NCI-H774 (cell line): ENCODE results near the gene CHST13.

Experiments
- DNase-seq: peaks from one replicate; lab custom pipeline; 2025; lab: John Stamatoyannopoulos, UW

Gene CHST13

GRCh38 chr3:126509597-126510307 is 14.2 kb upstream of the CHST13 start:
- no peak for DNase-seq

GRCh38 chr3:126510308-126510910 is 13.5 kb upstream of the CHST13 start:
- DNase-seq: no peak

- DNase-seq: no peak
Observed at GRCh38 chr3:126511291-126511690, 12.7 kb upstream of the CHST13 start.

DNA sequence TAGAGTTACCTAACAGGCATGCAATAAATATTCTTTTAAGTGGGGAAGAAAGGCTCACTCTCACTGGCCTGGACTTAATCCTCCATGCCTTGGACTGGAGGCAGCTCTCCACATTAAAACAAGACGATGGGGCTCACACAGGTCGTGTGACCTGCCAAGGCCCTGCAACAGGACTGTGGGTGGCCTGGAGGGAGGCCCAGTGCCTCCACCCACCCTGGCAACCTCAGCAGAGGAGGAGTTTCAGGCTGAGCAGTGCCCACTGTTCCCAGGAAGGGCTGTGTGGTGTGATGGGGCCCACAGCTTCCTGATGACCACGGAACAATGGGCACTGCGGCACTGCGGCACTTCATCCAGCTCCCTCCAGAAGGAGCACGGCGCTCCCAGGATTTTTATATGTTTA is 11.9 kb upstream of the CHST13 start:
- DNase-seq: no peak

DNA sequence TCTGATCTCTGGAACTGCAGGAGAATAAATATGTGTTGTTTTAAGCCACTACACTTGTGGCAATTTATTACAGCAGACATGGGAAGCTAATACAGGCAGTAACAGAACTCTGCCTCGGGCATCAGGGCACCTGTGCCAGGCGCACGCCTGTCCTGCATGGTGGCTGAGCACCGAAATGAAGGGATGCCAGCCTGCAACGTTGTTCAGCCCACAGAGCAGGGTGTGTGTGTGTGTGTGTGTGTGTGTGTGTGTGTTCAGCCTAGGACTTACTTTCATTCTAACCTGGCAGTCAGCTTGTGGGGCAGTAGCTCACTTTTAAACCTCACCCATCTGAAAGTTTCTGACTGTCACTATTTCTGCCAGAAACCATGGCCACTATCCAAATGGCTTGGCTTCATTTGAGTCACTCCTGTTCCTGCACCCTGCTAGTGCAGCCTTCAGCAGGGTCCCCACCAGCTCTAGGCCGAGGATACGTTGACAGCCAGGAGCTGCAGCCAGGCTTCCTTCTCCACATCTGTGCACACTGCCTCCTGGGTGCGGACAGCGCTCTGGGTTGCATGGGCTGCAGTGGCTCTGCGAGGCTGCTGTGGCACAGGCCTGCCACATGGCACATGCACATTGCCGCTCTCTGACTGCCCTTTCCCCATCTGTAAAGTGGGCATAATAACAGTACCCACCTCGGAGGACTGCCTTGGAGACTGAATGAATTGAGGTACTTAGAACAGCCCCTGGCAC is 10.9 kb upstream of the CHST13 start:
- no peak for DNase-seq

DNA sequence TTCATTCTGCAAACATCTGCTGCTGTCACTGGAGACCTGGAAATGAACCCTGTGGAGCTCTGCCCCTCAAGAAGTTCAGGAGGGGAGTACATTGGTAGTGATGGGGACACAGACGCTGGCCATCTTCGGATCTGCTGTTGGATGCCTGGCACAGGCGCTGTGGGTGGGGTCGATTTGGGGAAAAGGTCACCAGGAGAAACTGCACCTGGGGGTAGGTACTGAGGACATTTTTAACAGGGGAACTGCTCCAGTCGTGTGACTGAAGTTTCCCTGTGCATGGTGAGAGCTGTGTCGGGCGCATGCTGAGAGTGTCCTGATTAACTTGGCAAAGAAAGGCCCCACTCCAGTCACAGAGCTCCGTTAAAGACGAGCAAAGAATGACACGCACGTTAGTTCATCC is 9.8 kb upstream of the CHST13 start:
- no peak for DNase-seq

DNA sequence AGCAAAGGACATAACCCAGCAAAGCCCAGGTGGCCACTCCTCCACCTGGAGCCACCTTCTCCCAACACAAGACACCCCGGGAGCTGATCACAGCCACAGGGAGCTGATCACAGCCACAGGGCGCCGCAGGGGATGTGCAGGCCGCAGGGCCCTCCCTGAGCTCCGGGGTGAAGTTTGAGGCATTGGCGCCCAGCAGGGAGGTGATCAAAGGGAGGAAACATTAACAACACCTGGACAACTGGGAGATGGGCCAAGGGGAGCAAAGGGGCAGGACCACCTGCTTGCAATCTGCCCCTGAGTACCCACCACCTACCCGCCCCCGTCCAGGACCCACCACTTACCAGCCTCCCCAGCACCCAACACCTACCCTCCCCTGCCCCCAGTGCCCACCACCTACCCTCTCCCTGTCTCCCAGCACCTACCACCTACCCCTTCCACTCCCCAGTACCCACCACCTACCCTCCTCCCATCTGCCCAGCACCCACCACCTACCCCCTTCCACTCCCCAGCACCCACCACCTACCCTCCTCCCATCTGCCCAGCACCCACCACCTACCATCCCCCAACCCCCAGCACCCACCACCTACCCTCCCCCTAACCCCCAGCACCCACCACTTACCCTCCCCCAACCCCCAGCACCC is 8.8 kb upstream of the CHST13 start:
- DNase-seq: no peak

- no peak for DNase-seq
Observed at GRCh38 chr3:126516152-126516935, 7.6 kb upstream of the CHST13 start.

- DNase-seq: no peak
Observed at GRCh38 chr3:126516936-126517290, 7.0 kb upstream of the CHST13 start.

GRCh38 chr3:126517291-126517951 is 6.5 kb upstream of the CHST13 start, which contains the start of gene UROC1:
UROC1 (minus strand) TSS chr3:126517773; CDS start chr3:126517719, 54 bp downstream.
- DNase-seq: no peak

GRCh38 chr3:126517986-126518778 is 5.8 kb upstream of the CHST13 start:
- DNase-seq: no peak

GRCh38 chr3:126518779-126519177 is 5.2 kb upstream of the CHST13 start:
- no peak for DNase-seq

GRCh38 chr3:126519506-126520455 is 4.2 kb upstream of the CHST13 start:
- DNase-seq: no peak

GRCh38 chr3:126521122-126521891 is 2.6 kb upstream of the CHST13 start:
- DNase-seq: no peak

- DNase-seq: peak; percentile 21
Observed at GRCh38 chr3:126522363-126522788, 1.6 kb upstream of the CHST13 start.

DNA sequence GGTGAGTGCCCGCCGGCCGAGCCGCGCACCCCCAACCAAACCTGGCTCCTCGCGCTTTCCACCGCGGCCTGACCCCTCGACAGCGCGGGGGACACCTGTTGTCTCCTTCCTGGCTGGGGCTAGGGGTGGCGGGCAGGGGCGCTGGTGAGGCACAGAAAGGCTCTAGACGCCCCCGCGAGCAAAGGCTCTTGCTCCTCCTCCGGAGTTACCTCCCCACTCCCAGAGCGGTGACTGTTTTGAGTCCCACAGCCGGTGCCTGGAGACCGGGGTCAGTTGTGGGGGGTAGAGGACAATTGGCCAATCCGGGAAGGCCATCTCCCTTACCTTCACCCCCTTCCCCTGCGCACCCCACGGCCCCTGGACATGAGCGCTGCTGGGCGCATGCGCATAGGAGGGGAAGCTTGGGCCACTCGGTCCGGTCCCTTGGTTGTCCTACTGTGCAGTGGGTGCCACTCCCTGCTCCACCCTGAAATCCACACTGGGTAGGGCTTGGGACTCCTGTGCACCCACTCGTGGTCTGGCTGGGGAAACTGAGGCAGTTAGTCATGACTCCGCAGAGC is 554 bp downstream of the CHST13 start:
- no peak for DNase-seq

GRCh38 chr3:126525091-126525852 is 1.3 kb downstream of the CHST13 start:
- DNase-seq: no peak
